ENCODE data around the gene EPHB3. TPM values are rescaled to one million over a fixed set of nuclear protein-coding genes. Genes with fewer than 3 reads are reported as not detected.

EPHB3 gene
- total and polyA plus RNA-seq, 10 of the 15 experiments (the other 5 are each of a cell fraction or from before 2014, with no cell fraction given), result 0.09 TPM; not detected in 9

DNA sequence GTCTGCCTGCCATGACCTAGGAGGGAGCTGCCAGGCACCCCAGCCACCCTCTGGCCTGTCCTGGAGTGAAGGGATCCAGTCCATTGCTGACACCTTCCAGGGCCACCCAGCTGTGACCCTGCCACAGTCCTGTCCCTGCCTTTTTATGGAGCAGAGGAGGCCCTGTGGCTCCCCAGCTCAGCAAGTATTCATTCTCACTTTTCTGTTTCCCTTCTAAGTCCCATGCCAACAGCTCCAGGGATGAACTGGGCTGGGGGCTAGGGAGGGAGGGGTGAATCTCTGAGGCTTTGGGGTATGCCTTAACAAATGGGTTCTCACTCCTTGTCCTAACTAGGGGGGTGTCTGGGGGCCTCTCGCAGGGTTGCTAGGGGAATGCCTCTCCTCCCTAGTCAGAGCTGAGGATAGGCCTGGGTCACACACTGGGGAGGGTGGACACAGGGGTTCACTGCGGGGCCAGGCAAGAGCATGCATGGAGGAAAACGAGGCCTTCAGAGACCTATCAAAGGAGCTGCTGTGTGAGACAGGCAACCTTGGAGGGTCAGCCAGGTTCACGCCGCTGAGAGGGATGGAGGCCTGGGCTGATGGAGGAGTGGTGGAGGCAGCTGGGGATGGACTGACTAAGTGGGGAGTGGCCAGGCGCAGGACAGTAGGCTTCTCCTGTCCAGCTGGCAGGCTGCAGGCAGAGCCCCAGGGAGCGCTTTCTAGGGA lies 31.8 kb downstream of the EPHB3 start:
- BruUV-seq (replicated peaks), result no TSS peak

More for the DNA sequence above, 31.8 kb downstream of the EPHB3 start:
- intact Hi-C loops (cut with micrococcal nuclease; ENCODE audit: unreplicated experiment), result no loop called here
- H3K36me3 ChIP-seq (ENCODE audit: control insufficient read depth in 2 of 2, insufficient read depth in 2 of 2, low read length in 1 of 2), result no peaks in the 10 kb centered on the region
- H3K27ac ChIP-seq (ENCODE audit: control insufficient read depth, insufficient read depth), result no peak overlapping the region
- H3K4me1 ChIP-seq (ENCODE audit: control insufficient read depth, insufficient read depth, low read length), result no peaks in the 10 kb centered on the region
- H2AFZ ChIP-seq (ENCODE audit: control insufficient read depth, low read depth, low read length), result no peak overlapping the region
- RAD21 ChIA-PET (ENCODE audit: unreplicated experiment), result no interaction called here
- TF ChIP-seq, protein P1, sequence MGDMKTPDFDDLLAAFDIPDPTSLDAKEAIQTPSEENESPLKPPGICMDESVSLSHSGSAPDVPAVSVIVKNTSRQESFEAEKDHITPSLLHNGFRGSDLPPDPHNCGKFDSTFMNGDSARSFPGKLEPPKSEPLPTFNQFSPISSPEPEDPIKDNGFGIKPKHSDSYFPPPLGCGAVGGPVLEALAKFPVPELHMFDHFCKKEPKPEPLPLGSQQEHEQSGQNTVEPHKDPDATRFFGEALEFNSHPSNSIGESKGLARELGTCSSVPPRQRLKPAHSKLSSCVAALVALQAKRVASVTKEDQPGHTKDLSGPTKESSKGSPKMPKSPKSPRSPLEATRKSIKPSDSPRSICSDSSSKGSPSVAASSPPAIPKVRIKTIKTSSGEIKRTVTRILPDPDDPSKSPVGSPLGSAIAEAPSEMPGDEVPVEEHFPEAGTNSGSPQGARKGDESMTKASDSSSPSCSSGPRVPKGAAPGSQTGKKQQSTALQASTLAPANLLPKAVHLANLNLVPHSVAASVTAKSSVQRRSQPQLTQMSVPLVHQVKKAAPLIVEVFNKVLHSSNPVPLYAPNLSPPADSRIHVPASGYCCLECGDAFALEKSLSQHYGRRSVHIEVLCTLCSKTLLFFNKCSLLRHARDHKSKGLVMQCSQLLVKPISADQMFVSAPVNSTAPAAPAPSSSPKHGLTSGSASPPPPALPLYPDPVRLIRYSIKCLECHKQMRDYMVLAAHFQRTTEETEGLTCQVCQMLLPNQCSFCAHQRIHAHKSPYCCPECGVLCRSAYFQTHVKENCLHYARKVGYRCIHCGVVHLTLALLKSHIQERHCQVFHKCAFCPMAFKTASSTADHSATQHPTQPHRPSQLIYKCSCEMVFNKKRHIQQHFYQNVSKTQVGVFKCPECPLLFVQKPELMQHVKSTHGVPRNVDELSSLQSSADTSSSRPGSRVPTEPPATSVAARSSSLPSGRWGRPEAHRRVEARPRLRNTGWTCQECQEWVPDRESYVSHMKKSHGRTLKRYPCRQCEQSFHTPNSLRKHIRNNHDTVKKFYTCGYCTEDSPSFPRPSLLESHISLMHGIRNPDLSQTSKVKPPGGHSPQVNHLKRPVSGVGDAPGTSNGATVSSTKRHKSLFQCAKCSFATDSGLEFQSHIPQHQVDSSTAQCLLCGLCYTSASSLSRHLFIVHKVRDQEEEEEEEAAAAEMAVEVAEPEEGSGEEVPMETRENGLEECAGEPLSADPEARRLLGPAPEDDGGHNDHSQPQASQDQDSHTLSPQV (IDR thresholded peaks at IDR 0.05), result no peak
- TF ChIP-seq, protein P2, sequence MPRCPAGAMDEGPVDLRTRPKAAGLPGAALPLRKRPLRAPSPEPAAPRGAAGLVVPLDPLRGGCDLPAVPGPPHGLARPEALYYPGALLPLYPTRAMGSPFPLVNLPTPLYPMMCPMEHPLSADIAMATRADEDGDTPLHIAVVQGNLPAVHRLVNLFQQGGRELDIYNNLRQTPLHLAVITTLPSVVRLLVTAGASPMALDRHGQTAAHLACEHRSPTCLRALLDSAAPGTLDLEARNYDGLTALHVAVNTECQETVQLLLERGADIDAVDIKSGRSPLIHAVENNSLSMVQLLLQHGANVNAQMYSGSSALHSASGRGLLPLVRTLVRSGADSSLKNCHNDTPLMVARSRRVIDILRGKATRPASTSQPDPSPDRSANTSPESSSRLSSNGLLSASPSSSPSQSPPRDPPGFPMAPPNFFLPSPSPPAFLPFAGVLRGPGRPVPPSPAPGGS (IDR thresholded peaks at IDR 0.05; ENCODE audit: borderline replicate concordance, insufficient read depth, low read depth, low read length, poor library complexity, severe bottlenecking), result no peak
- no peak for TF ChIP-seq ZNF384 (IDR thresholded peaks at IDR 0.05; ENCODE audit: borderline replicate concordance, low read depth, low read length)
- TF ChIP-seq SUPT20H (IDR thresholded peaks at IDR 0.05; ENCODE audit: borderline replicate concordance, control insufficient read depth, low read depth, low read length), result no peak
- TF ChIP-seq GATAD2B (conservative IDR thresholded peaks at IDR 0.05; ENCODE audit: low read depth), result no peak
- no peak for TF ChIP-seq TAF1 (IDR thresholded peaks at IDR 0.05; ENCODE audit: borderline replicate concordance, low read depth, low read length)
- no peak for TF ChIP-seq CHD4 (IDR thresholded peaks at IDR 0.05)
- TF ChIP-seq SIX5 (IDR thresholded peaks at IDR 0.05; ENCODE audit: low read depth, low read length, severe bottlenecking), result no peak
- TF ChIP-seq, protein P3, sequence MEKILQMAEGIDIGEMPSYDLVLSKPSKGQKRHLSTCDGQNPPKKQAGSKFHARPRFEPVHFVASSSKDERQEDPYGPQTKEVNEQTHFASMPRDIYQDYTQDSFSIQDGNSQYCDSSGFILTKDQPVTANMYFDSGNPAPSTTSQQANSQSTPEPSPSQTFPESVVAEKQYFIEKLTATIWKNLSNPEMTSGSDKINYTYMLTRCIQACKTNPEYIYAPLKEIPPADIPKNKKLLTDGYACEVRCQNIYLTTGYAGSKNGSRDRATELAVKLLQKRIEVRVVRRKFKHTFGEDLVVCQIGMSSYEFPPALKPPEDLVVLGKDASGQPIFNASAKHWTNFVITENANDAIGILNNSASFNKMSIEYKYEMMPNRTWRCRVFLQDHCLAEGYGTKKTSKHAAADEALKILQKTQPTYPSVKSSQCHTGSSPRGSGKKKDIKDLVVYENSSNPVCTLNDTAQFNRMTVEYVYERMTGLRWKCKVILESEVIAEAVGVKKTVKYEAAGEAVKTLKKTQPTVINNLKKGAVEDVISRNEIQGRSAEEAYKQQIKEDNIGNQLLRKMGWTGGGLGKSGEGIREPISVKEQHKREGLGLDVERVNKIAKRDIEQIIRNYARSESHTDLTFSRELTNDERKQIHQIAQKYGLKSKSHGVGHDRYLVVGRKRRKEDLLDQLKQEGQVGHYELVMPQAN (conservative IDR thresholded peaks at IDR 0.05), result no peak
- no peak for TF ChIP-seq POLR2AphosphoS2 (IDR thresholded peaks at IDR 0.05; ENCODE audit: low read depth, low read length)
- in situ Hi-C loops (cut with MboI), result no loop called here
- H3K27me3 ChIP-seq (replicated peaks in 1 of 2; ENCODE audit: control insufficient read depth in 2 of 2, insufficient read depth in 2 of 2, low read length in 1 of 2), result no peaks in the 10 kb centered on the region; a peak in 2 of 4 replicates
- CTCF ChIA-PET, result interaction anchor here (0.7 kb wide), 1 partner anchor 602 kb away, joined by 3 read pairs; no protein-coding TSS in a partner anchor
- no peaks in the 10 kb centered on the region for H3K79me2 ChIP-seq (ENCODE audit: control insufficient read depth, insufficient read depth, low read length)
- ATAC-seq (no peak), FAIRE-seq (no peak), DNase-seq (ENCODE audit: low read depth, low spot score) (no peak)
- 59% methylated on average over 7 of the region's 7 CpGs for WGBS (ENCODE audit: insufficient coverage, insufficient replicate concordance, low lambda C conversion rate, missing lambda C conversion rate)
- SMC1A ChIA-PET (ENCODE audit: uncharacterized antibody, unreplicated experiment), result no interaction called here
- no peaks in the 10 kb centered on the region for H3K9me3 ChIP-seq (replicated peaks; ENCODE audit: control insufficient read depth, insufficient read depth, low read length)
- no peak overlapping the region for H3K9ac ChIP-seq (ENCODE audit: control insufficient read depth, insufficient read depth, low read length)
- POLR2A ChIA-PET, result no interaction called here
- no peak overlapping the region for H3K4me2 ChIP-seq (ENCODE audit: control insufficient read depth, insufficient read depth)
- no peak overlapping the region for H3K4me3 ChIP-seq
- H4K20me1 ChIP-seq (ENCODE audit: control insufficient read depth, insufficient read depth), result no peaks in the 10 kb centered on the region

Data from GM12878 (cell line).